GF-D8 (cell line): ENCODE measurements around the gene VDAC1.

ENCODE experiments used
- DNase-seq: peaks from one replicate; lab custom pipeline; 2025; lab: John Stamatoyannopoulos, UW

Gene VDAC1

DNA sequence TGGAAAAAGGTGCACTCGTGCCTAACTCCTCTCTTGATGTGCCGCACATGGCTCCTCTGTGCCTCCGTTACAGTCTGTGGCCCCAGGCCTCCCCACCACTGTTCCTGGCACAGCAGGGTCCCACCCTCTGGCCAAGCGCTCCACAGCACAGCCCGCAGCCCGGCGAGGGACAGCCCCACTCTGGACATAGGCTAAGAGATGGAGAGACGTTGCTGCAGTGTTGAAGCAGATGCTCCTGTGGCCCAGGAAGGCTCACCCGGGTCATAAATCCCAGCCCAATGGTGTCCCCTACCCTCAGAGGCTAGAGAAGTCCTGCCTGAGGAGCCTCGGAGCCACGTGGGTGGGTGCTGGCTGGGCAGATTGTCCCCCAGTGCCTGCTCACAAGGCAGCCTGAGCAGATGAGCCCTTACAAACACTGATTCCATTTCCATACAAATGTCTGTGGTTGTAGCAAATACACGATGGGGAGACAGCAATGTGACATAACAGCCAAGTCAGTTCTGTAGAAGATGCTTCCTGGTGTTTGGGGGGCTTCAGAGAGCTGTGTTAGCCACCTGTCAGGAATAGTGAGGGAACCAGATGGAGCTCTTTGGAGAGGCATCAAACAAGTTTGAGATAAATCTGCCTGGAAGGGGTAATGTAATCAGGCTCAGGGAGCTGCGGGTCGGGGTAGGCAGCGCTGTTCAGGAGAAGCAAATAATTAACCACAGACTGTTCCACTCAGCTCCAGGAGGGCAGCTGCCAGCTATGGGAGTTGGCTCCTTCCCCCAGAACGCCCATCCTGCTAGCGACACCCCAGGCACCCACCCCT, 78.1 kb downstream of the VDAC1 start:
- DNase-seq: no peak

DNA sequence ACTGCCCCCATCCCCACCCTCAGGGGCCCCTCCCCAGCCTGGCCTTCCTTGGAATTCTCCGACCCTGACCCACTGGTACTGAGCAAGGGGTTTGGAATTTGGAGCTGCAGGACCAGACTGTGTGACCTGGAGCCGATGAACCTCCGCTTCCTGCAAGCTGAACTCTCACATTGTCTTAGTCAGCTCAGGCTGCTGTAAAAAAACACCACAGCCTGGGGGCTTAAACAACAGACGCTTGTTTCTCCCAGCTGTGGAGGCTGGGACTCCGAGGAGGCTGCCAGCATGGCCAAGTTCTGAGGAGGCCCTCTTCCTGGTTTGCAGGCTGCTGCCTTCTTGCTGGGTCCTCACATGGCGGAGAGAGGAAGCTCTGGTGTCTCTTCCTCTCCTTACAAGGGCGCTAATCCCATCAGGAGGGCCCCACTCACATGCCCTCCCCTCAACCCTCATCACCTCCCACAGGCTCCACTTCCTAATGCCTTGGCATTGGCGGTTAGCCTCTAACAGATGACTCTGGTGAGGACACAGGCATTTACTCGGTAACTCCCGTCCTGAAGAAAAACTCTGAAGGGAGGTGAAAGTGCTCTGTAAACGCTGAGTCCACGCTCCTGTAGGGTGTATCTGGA, 78.8 kb downstream of the VDAC1 start:
- no peak for DNase-seq

DNA sequence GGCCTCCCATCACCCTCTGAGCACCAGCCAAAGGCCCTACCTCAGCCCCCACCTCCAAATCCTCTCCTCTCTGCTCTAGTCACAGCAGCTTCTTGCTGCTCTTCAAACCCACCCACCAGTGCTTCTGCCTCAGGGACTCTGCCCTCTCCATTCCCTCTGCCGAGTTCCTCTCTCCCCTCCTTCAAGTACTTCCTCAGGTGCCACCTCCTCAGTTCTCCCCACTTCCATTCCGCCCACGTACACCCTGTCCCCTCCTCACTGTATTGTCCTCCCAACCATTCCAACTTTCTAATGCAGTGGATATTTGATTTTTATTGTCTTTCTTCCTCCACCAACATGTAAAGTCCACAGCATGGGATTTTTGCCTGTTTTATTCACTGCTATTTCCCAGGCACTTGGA, 79.5 kb downstream of the VDAC1 start:
- no peak for DNase-seq

DNA sequence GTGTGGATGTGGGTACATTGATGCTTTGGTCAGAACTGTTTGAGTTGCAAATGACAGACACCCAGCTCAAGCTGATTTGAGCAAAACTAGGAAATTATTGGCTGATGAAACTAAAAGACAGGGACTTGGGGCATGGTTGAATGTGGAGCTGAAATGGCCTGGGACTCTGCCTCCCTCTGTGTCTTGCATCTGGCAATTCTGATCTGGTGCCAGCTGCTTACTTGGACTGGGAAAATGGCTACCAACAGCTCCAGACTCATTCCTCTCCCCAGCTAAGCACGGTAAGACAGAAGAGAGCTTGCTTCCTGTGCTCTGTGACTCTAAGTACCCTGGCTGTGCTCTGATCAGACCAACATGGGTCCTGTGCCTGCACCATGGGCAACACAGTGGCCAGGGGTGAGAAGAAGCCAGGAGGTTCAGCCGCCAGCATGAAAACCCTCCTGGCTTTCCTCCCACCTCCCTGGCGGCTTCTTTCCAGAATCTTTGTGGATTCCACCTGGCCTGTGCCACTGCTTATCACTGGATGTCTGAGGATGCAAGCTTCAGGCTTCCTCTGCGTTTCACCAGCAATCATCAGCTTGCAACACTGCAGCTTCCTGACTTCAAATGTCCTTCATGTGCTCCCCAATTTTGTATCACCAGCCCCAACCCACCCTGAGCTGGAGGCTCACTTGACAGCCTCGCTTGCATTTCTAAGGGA, 80.4 kb downstream of the VDAC1 start:
- DNase-seq: no peak

DNA sequence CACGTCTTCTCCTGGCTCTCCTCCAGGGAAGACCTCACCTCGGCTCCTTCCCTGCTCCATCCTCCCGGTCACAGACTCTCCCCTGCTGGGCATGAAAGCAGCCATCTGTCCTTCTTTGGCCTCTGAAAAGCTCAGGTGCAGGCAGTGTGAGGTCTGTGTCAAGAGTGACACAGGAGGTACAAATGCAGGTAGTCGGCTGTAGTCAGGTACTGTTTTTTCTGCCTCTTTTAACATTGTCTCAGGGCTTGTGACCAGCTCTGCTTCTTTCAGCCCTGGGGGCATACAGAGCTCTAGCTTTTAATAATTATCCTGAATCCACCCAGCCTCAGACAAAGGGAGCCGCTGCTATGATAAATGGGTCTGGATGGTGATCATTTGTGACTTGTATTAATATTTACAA, 82.8 kb downstream of the VDAC1 start:
- no peak for DNase-seq
